Measurements from ENCODE around the gene TMEM114.

Gene TMEM114

GRCh38 chr16:8611886-8612600 is 21.7 kb upstream of the TMEM114 start:
- DNase-seq (ENCODE audit: low spot score): no peak

- DNase-seq (ENCODE audit: low spot score): no peak
These were observed 20.8 kb upstream of the TMEM114 start for GRCh38 chr16:8611122-8611521.

DNA sequence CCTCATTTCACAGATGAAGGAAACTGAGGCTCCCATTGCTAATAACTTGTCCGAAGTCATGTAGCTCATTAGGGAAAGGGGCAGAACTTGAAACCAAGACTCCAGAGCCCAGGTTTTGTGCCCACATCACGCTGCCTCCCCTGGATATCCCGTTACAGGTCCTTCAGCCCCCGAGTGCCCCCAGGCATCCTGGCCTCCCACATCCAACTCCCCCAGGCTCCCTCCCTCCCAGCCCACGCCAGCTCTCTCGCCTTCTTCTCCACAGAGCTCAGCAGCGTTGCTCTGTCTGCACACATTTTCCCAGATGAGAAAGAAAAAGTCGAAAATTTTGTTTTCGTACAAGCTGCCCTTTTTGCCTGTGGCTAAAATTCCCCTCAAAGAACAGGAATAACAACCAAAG is 16.9 kb upstream of the TMEM114 start:
- no peak for DNase-seq (ENCODE audit: low spot score)

DNA sequence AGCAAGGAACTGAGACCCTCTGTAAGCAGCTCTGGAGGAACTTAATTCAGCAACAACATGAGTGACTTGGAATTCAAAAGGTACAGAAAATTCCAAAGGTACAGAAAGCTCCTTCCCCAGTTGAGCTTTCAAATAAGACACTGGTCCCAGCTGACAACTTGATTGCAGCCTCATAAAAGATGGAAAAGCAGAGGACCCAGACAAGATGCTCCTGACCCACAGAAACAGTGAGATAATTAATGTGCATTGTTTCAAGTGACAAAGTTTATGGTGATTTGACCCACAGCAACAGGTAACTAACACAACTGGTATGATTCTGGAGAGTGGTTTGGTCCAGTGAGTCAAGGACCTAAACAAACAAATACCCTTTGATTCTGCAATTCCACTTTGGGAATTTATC is 15.2 kb upstream of the TMEM114 start:
- no peak for DNase-seq (ENCODE audit: low spot score)

DNA sequence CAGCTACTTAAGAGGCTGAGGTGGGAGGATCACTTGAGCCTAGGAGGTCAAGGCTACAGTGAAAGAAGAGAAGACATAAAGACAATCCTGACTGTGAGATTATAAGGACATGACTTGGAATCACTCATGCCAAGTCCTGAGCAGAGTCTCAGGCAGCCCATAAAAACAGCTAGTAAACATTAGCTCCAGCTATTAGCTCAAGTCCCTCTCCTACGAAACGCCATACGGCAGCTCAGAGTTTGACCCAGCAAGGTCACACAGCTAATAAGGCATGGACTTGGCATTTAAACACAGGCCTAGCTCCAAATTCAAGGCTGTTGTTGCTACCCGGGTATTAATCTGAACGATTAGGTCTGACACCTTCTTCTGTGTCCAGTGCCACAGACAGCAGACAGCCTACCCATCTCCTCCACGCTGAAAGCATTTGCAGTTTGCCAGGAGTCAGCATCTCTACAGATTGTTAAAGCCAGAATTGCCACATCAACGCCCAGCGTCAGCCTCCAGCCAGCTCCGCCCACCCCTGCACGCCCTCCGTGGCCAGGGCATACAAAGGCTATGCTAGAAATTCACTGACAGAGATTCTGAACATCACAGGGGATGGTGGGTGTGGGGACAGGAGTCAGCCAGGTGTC is 9.9 kb upstream of the TMEM114 start:
- DNase-seq (ENCODE audit: low spot score): no peak

DNA sequence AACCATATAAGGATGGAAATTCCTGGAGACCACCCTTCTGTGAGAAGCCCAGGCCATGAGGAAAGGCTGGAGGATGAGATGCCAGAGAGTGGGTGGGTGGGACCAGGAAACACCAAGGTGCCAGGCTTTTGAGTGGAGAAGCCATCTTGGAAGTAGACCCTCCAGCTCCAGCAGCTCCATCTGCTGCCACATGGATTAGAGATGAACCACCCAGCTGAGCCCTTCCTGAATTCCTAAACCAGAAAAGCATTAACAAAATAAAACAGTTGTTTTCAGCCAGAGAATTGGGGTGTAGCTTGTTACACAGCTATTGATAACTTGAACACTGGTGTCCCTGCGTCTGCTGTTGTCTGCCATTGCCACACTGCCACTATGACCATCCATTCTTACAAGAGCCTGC is 6.3 kb upstream of the TMEM114 start:
- no peak for DNase-seq (ENCODE audit: low spot score)

DNA sequence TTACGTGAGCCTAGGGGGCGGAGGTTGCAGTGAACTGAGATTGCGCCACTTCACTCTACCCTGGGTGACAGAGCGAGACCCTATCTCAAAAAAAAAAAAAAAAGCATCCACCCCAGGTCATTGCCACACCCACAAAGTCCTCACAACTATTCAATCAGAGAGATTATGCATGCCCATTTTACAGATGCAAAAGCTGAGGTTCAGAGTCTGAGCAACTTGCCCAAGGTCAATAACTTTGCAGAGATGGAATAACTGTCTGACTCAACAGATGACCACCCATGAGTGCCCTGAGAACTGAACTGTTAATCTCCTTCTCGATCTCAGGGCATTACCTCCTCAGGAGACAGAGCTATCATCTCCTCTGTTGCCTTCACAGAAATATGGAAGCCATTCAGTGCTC is 5.5 kb upstream of the TMEM114 start:
- DNase-seq (ENCODE audit: low spot score): no peak

- DNase-seq (ENCODE audit: low spot score): no peak
These were observed 3.9 kb upstream of the TMEM114 start for GRCh38 chr16:8594149-8594666.

- no peak for DNase-seq (ENCODE audit: low spot score)
These were observed 1.1 kb upstream of the TMEM114 start for GRCh38 chr16:8591451-8591850.

- DNase-seq (ENCODE audit: low spot score): no peak
These were observed 500 bp upstream of the TMEM114 start for GRCh38 chr16:8590811-8591210.

GRCh38 chr16:8589057-8589899 is 1.0 kb downstream of the TMEM114 start:
- no peak for DNase-seq (ENCODE audit: low spot score)

DNA sequence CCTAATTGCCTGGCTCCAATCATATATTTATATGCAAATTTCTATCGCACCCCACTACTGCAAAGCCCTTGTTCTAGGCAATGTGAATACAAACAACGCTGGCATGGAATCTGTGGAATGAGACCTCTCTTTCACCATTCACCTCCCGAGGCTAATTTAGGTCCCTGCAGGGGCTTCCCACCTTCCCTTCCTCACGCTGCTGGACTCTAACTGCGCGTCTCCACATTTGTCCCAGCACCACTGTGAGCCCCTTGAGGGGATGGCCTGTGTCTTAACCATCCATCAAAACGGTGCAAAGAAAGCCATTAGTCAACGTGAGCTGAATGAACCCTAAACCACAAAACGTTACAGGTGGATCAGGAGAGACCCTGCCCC is 1.6 kb downstream of the TMEM114 start:
- DNase-seq (ENCODE audit: low spot score): no peak

GRCh38 chr16:8587065-8587464 is 3.2 kb downstream of the TMEM114 start:
- no peak for DNase-seq (ENCODE audit: low spot score)

GRCh38 chr16:8585857-8586256 is 4.5 kb downstream of the TMEM114 start:
- DNase-seq (ENCODE audit: low spot score): no peak

DNA sequence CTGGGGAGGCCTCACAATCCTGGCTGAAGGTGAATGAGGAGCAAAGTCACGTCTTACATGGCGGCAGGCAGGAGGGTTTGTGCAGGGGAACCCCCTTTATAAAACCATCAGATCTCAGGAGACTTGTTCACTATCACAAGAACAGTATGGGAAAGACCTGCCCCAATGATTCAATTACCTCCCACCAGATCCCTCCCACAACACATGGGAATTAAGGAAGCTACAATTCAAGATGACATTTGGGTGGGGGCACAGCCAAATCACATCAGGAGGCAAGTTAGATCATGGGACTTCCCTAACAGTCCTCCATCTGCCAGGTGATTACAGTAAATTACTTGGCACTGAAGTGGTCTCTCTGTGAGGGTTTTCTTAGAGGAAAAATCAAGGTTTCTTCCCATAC is 5.3 kb downstream of the TMEM114 start:
- DNase-seq (ENCODE audit: low spot score): no peak

DNA sequence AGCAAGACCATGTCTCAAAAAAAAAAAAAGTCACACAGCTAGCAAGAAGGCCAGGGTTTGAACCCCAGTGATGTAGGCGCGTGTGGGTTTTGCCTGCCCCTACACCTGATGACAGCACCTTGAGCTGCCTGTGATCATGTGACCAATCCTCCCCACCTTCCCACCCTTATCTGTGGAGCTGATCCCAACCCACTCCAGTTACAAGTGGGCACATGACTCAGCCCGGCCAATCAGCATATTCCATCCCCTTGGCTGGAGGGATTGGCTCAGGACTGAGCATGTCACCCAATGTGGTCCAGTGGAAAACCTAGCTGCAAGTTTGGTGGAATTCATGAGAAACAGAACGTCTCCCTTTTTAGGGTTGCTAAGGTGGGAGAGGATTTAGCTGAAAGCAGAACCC is 6.6 kb downstream of the TMEM114 start:
- DNase-seq (ENCODE audit: low spot score): no peak

DNA sequence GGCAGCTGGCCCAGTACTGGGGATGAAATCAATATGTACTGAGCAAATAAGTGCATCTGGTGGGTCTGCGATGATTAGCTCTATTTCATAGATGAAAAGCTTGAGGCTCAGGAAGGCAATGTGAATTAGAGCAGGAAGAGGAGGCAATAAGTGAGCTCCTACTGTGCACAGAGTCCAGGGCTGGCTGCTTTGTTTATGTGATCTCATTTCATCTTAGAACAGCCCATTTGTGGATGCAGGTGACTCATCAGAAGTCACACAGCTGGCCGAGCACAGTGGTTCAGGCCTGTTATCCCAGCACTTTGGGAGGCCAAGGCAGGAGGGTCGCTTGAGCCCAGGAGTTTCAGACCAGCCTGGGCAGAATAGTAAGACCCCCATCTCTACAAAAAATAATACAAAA is 7.1 kb downstream of the TMEM114 start:
- no peak for DNase-seq (ENCODE audit: low spot score)

DNA sequence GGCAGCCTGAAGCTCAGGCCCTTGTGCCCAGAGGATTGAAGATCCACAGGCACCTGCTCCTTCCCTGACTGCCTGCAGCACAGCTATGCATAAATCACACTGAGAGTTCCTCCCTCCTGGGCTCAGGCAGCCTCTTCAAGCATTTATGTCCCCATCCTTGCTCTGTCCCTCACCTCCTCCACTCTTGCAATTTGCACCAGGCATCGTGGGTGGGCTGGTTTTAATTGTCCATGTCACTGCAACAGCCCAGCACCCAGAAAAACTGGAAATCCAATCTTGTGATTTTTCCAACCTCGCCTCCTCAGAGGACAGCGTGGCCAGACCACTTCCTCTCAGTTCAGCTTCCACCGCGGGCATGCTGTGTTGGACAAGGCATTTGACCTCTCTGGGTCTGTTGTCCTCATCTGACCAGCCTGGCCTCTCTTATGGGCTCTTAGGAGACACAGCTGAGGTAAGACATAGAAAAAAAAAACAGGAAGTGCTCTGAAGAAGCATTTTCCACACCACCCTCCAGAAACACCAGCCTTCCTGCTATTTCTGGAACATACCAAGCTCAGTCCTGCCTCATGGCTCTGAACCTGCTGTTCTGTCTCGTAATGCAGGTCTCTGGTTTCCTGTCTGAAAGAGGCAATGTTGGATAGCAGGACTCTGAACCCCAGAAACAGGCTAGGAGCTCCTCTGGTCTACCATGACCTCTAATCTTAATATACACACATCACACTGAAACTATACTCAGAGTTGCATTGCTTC is 8.3 kb downstream of the TMEM114 start:
- DNase-seq (ENCODE audit: low spot score): no peak

DNA sequence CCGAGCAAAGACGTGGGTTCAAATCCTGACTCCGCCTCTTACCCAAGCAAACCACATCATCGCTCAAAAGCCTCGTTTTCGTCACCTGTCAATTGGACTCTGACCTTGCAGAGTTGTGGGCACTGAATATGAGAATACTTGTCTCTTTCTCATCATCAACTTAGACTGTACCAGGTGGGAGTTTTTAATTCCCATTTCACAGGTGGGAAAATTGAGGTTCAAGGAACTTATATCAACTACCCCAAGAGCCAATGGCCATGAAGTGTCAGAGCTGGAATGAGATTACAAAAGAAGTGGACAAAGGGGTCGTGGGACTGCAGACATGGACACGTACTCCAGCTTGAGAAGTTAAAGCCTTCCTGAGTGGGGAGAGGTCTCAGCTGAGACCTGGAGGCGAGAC is 10.8 kb downstream of the TMEM114 start:
- DNase-seq (ENCODE audit: low spot score): no peak

- no peak for DNase-seq (ENCODE audit: low spot score)
These were observed 12.5 kb downstream of the TMEM114 start for GRCh38 chr16:8577678-8578304.

- no peak for DNase-seq (ENCODE audit: low spot score)
These were observed 13.9 kb downstream of the TMEM114 start for GRCh38 chr16:8576141-8577004.
